Activated CD8-positive, alpha-beta memory T cell treated with anti-CD3 and anti-CD28 coated beads for 4 hours (primary cell): ENCODE measurements around the gene MRPL44.
A peak's percentile ranks its signal among the peaks of the same experiment; 100 is the strongest.
"Not testable (repeated sequence)": the region's sequence is repeated elsewhere in the genome, so short reads cannot be mapped to it uniquely, and the experiment has no call there.

Experiments used
- DNase-seq, 2 donors: peaks; one replicate each; pipeline ENCODE4 v3.0.0-alpha.2; 2020; ENCODE audit warnings: low read depth in 2 of 2

Gene MRPL44

DNA sequence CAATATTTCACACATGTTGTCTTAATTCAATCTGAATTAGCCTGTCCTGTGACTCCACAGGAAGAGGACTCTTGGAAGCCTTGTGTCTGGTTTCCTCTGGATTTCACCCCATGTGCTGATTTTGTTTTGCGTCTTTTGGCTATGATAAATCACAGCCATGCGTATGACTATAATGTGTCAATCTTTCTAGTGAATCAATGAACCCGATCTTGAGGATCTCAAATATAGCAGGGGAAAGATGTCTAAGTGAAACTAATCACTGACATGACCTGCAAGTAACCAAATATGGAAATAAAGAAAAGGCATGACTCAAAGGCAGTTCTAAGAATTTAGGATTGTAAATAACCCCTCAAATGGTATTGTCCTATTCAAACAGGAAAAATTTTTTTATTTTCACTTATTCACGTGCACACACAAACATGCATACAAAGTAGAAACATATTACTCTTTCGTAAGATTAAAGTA, 20.4 kb upstream of the MRPL44 start:
- DNase-seq, result no peak

GRCh38 chr2:223937535-223937934, 19.7 kb upstream of the MRPL44 start:
- no peak for DNase-seq

- not testable (repeated sequence) for DNase-seq
Measured at GRCh38 chr2:223939438-223939837, 17.8 kb upstream of the MRPL44 start.

DNA sequence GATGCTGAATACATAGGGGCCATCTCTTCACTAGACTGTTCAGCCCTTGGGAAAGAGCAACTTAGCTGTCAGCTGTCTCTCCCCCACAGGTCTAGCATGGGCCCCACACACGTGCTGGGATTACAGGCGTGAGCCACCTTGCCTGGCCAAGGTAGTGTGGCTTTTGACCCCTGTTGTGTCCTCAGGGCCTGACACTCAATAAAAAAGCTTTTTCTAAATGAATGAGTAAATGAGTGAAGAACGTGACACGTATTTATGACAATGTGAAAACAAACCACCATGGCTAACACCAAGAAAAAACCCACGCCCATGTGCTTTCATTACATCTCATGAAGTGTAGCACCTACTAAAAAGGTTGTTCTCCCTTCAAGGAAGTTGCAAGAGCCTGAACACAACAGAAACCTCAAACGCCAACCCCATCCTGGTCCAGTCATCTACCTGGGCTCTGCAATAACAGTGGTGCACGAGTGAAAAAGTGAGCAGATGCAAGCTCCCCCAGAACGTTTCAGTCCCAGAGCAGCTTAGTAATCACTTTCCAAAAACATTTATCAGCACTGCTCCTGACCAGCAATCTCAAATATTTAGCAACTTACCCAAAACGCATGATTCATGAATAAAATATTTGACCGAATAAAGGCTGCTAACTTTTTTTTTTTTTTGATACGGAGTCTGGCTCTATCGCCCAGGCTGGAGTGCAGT, 15.5 kb upstream of the MRPL44 start:
- DNase-seq, result peak in 1 of 2 donors; percentile 49

- no peak for DNase-seq
Measured at GRCh38 chr2:223943135-223943534, 14.1 kb upstream of the MRPL44 start.

DNA sequence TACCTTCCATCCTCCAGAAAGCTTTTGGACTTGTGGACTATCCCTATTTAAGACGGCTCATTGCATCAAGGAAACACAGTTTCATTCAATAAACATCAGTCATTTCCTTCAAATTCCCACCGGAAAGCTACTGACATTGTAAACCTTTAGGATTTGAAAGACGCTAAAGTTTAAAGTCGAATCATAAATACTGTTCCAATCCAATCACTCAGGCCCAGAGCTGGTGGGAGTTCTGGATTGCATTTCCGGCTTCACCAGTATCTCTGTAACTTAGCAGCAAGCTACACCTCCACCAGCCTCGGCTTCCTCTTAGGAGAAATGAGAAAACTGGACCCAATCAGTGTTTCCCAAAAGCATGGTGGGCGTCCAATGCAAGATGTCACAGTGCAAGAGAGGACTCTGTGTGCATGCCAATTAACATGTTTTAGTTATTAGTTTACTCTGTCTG, 13.7 kb upstream of the MRPL44 start:
- no peak for DNase-seq

GRCh38 chr2:223944166-223944702, 13.0 kb upstream of the MRPL44 start:
- DNase-seq, result no peak

DNA sequence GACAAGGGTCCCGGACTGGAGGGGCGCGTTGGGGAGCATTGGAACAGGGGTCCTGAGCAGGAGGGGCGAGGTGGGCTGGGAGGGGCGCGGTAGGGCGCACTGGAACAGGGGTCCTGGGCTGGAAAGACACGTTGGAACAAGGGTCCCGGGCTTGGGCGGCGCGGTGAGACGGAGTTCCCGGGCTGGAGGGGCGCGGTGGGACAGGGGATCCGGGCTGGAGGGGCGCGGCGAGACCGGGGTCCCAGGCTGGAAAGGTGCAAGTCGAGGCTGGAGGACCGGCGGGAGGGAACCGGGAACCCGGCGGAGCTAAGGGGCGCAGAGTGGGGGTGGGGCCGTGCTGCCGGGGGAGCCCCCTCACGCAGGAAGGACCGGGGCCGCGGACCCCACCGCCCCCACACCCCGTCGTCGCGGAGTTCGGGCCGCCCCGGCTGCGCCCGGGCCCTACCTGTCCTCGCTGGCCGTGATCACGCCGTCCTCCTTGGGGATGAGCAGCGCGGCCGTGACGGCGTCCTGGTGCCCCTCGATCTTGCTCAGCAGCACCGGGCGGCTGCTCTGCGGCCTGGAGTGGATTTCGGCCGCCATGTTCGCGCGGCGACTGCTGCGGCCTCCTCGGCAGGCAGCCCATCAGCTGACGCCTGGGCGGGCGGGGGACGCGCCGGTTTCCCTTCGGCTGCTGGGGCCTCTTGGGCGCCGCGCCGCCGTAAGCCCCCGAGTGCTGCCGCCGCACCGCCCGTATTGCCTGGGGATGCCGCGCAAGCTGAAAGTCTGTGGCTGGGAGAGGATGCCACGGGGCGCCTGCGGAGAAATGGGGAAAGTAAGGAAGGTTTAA, 12.3 kb upstream of the MRPL44 start, which contains the start of gene WDFY1:
Gene WDFY1, minus strand, starts transcription at position 633 of the 829 bp plus-strand sequence. Its CDS starts 51 bp downstream, at position 582.
- peak; percentile 62 to 66 for DNase-seq

DNA sequence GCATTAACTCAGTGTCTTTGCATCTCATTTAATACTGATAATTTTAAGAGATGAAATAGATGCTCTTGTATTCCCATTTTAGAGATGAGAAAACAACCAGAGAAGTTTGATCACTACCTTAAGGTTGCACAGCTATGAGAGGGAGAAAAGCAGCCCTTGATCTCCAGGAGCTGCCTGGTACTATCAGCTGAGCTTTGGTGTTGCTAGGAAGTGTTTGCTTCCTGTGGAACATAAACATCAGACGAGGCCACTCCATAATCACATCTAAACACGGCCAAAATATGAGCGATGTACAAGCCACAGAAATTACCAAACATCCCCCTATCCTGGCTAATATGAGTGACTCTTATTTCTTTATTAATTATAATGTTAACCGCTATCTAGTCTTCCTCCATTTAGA, 11.5 kb upstream of the MRPL44 start:
- DNase-seq, result no peak

DNA sequence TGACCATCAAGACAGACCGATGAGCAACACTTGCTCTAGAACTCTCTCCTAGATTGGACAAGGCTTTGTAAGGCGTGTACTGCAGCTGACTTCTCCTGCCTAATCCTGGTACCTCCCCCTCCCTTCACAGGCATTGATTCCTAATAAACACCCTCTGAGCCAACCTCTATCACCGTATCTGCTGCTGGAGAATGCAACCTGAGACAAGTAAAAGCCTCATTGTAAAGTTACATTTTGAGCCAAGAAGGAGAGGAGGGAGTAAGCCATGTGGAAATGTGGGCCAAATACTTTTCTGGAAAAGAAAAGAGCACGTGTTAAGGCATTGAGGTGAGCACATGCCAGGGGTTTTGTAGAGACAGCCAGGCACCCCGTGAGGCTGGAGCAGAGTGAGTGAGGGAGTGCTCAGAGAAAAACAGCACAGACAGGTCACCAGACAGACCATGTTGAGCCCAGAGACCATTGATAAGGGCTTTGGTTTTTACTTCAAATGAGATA, 9.5 kb upstream of the MRPL44 start:
- DNase-seq, result no peak

DNA sequence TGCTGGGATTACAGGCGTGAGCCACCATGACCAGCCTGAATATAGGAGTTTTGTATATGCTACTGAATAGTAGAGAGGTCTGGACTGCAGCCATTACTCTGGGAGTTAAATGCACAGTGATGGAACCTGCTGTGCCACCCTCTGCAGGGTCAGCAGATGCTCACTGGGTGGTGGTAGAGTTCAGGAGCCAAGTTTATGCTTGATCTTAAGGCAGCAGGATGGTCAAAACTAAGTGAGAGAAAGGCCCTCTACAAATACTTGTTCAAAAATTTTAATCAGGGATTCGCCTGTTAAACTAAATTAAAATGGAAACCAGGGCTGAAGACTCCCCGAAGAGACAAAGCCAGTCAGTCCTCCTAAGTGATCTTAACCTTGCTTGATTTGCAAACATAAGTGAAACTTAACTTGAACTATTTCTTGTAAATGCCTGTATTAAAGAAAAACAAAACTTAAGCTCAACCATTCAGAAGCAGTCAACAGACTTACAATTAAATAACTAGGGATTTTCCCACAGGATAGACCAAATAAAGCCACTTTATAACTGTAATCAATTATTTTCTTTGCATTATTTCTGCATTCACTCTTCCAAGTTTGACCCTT, 7.9 kb upstream of the MRPL44 start:
- no peak for DNase-seq

DNA sequence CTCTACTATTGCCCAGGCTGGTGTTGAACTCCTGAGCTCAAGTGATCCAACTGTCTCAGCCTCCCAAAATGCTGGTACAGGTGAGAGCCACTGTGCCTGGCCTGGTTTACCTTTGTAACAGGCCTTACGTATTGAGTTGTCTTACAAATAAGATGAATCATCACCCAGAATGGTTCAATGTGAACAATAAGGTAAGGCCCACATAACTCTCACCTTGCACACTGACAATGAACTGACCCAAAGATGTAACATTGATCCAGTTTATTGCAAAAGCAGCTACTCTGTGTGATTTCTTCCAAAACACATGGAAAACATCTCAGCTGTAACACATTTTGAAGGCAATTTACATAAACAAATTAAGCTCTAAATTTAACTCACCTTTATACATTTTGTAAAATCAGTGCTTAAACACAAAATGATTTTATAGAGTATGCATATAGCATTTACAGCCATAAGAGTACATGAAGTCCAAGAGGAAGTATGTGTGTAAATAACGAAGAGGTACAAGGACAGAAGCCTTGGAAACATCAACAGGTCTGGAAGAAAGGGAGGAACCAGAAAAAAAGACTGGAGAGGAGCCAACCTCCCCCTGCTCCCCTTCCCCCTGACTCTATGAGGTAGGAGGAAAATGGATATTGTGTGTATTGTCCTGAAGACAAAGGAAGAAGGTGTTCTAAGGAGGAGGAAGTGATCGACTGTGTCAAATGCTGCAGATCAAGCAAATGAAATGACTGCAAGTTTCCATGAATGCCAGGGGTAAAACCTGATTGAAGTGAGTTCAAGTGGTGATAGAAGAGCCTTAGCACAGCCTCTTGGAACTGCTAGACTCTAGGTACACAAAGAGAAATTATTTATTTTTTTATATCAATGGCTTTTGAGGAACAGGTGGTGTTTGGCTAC, 6.6 kb upstream of the MRPL44 start:
- DNase-seq, result no peak

DNA sequence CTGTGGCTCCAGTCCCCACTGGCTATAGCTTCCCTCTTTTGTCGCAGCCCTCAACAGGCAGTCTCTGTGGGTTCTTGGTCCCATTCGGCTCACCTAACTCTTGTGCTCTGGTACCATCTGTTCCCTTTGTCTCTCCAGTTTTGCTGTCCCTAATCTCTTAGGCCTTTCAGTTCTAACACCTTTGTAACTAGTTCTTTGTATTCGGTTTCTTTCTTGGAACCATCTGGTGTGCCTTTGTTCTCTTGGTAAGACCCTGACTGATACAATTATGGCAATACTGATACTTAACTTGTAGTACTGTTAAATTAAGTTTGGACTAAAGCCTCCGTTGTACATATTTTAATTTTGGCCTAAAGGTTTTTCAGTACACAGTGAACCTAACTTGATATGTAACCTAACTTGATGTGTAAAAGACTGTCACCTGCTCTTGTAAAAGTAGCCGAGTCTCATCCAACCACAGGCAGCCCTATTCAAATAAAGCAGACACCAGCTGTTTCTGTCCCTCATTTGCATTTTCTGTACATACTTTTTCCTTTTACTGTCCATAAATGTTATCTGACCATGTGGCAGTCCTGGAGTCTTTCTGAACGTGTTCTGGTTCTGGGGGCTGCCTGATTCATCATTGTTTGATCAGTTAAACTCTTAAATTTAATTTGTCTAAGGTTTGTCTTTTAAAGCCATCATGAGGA, 4.8 kb upstream of the MRPL44 start:
- no peak for DNase-seq

DNA sequence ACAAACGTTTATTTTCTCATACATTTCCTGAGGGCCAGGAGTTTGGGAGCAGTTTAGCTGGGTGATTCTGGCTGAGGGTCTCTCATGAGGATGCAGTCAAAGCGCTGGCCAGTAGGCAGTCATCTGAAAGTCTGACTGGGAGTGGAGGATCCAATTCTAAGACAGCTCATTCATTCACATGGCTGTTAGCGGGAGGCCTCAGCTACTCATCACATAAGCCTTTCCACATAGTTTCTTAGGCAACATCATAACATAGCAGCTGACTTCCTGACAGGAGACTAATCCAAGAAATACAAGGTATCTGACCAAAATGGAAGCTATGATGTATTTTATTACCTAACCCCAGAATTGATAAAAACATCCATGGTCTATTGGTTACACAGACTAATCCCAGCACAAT, 2.9 kb upstream of the MRPL44 start:
- DNase-seq, result no peak

DNA sequence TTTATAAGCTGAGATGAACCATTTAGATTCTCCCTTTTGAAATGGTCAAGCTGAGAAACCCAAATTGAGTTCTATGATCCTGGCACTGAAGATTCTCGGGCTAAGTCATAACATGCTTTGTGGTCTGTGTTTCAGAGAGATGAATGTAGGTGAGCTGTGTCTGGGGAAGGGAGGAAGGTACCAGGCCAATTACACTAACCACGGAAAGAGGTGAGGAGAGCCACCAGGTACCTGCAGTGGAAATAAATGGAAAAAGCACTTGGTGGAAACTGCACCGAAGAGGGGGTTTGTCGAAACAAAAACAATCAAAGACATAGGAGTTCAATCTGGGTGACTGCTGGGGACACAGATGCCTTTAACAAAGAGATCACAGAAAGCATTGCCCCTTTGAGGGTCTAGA, 963 bp upstream of the MRPL44 start:
- no peak for DNase-seq

- DNase-seq, result no peak
Measured at GRCh38 chr2:223959688-223960087, 2.4 kb downstream of the MRPL44 start.

GRCh38 chr2:223967981-223968380, 10.7 kb downstream of the MRPL44 start:
- no peak for DNase-seq

DNA sequence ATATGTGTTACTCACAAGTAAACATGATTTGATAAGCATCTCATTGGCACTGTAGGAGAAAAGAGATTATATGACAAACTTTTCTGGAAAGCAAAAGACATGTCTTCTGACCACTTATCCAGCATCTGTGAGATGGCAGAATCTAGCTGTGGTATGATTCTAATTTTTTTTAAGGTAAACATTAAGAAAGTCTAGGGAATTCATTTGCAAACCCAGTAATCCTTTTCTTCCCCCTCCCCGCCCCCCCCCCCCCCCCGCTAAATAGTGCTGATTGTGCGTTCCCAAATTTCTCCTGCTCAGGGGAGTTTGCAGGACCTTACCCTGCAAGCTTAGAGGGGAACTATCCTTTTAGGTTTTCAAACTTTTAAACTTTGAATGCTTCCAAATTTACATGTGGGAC, 12.1 kb downstream of the MRPL44 start:
- no peak for DNase-seq

DNA sequence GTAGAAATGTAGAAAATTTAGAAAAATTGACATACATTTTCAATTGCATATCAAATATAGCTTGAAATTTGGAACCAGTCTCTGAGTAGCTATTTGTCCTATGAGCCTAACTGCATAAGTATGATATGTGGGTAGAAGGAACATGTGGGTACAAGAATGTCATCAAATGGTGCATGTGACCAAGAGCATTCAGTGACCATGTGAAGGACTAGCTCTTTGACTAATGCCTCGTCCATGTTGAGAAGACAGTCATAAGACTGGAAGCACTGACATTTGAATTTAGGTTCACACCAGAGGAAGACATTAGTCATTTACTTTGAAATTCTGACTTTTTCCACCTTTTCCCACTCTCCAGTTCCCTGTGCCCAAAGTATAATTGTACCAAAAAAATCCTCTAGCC, 12.6 kb downstream of the MRPL44 start:
- no peak for DNase-seq

GRCh38 chr2:223970343-223971128, 13.3 kb downstream of the MRPL44 start:
- DNase-seq, result peak; percentile 22 to 25
